ENCODE results near the gene DACT1. TPM values are rescaled to one million over a fixed set of nuclear protein-coding genes. Genes with fewer than 3 reads are reported as not detected.

Gene DACT1
- total RNA-seq, 1 donor: 75.6 TPM

GRCh38 chr14:58669556-58670200, 31.9 kb downstream of the DACT1 start:
- no peak overlapping the region for H3K4me3 ChIP-seq (ENCODE audit: insufficient read depth, low read length)
- no peak overlapping the region for H3K4me2 ChIP-seq (ENCODE audit: insufficient read depth, low read length)
- H3K79me2 ChIP-seq (ENCODE audit: insufficient read depth, low read length): no peaks in the 10 kb centered on the region
- H3K27ac ChIP-seq (ENCODE audit: low read depth, low read length): no peak overlapping the region
- no peaks in the 10 kb centered on the region for H4K20me1 ChIP-seq (ENCODE audit: insufficient read depth, low read length)
- DNase-seq (ENCODE audit: insufficient read length, low spot score, missing footprints): no peak
- H2AFZ ChIP-seq (ENCODE audit: low read length): no peak overlapping the region
- no peak for TF ChIP-seq CTCF (IDR thresholded peaks at IDR 0.05; ENCODE audit: extremely low read depth, low read depth, low read length)
- H3K4me1 ChIP-seq (ENCODE audit: insufficient read depth, low read length): no peaks in the 10 kb centered on the region
- peaks cover 2% of the 10 kb centered on the region for H3K27me3 ChIP-seq (ENCODE audit: insufficient read depth, low read length)
- no peaks in the 10 kb centered on the region for H3K36me3 ChIP-seq (ENCODE audit: insufficient read depth, low read length)
- H3K9me3 ChIP-seq (ENCODE audit: low read depth, low read length): no peaks in the 10 kb centered on the region

GRCh38 chr14:58671024-58671423, 33.3 kb downstream of the DACT1 start:
- H3K9me3 ChIP-seq (ENCODE audit: low read depth, low read length): no peaks in the 10 kb centered on the region
- peaks cover 2% of the 10 kb centered on the region for H3K27me3 ChIP-seq (ENCODE audit: insufficient read depth, low read length)
- TF ChIP-seq CTCF (IDR thresholded peaks at IDR 0.05; ENCODE audit: extremely low read depth, low read depth, low read length): no peak
- H3K4me3 ChIP-seq (ENCODE audit: insufficient read depth, low read length): no peak overlapping the region
- no peaks in the 10 kb centered on the region for H3K4me1 ChIP-seq (ENCODE audit: insufficient read depth, low read length)
- H3K4me2 ChIP-seq (ENCODE audit: insufficient read depth, low read length): no peak overlapping the region
- H2AFZ ChIP-seq (ENCODE audit: low read length): no peak overlapping the region
- no peaks in the 10 kb centered on the region for H3K36me3 ChIP-seq (ENCODE audit: insufficient read depth, low read length)
- no peak overlapping the region for H3K27ac ChIP-seq (ENCODE audit: low read depth, low read length)
- H4K20me1 ChIP-seq (ENCODE audit: insufficient read depth, low read length): no peaks in the 10 kb centered on the region
- H3K79me2 ChIP-seq (ENCODE audit: insufficient read depth, low read length): no peaks in the 10 kb centered on the region
- no peak for DNase-seq (ENCODE audit: insufficient read length, low spot score, missing footprints)

GRCh38 chr14:58671436-58671835, 33.7 kb downstream of the DACT1 start:
- TF ChIP-seq CTCF (IDR thresholded peaks at IDR 0.05; ENCODE audit: extremely low read depth, low read depth, low read length): no peak

GRCh38 chr14:58673722-58674121, 36.0 kb downstream of the DACT1 start:
- H3K79me2 ChIP-seq (ENCODE audit: insufficient read depth, low read length): no peaks in the 10 kb centered on the region
- TF ChIP-seq CTCF (IDR thresholded peaks at IDR 0.05; ENCODE audit: extremely low read depth, low read depth, low read length): no peak
- H4K20me1 ChIP-seq (ENCODE audit: insufficient read depth, low read length): no peaks in the 10 kb centered on the region
- H3K27ac ChIP-seq (ENCODE audit: low read depth, low read length): no peak overlapping the region
- no peaks in the 10 kb centered on the region for H3K9me3 ChIP-seq (ENCODE audit: low read depth, low read length)
- no peaks in the 10 kb centered on the region for H3K4me1 ChIP-seq (ENCODE audit: insufficient read depth, low read length)
- H2AFZ ChIP-seq (ENCODE audit: low read length): no peak overlapping the region
- H3K4me3 ChIP-seq (ENCODE audit: insufficient read depth, low read length): no peak overlapping the region
- DNase-seq (ENCODE audit: insufficient read length, low spot score, missing footprints): no peak
- no peak overlapping the region for H3K4me2 ChIP-seq (ENCODE audit: insufficient read depth, low read length)
- H3K36me3 ChIP-seq (ENCODE audit: insufficient read depth, low read length): no peaks in the 10 kb centered on the region
- peaks cover 2% of the 10 kb centered on the region for H3K27me3 ChIP-seq (ENCODE audit: insufficient read depth, low read length)

More at GRCh38 chr14:58671436-58671835, 33.7 kb downstream of the DACT1 start:
- H3K9me3 ChIP-seq (ENCODE audit: low read depth, low read length): no peaks in the 10 kb centered on the region
- no peaks in the 10 kb centered on the region for H3K36me3 ChIP-seq (ENCODE audit: insufficient read depth, low read length)
- no peaks in the 10 kb centered on the region for H3K79me2 ChIP-seq (ENCODE audit: insufficient read depth, low read length)
- H4K20me1 ChIP-seq (ENCODE audit: insufficient read depth, low read length): no peaks in the 10 kb centered on the region
- H3K4me2 ChIP-seq (ENCODE audit: insufficient read depth, low read length): no peak overlapping the region
- H2AFZ ChIP-seq (ENCODE audit: low read length): no peak overlapping the region
- no peak for DNase-seq (ENCODE audit: insufficient read length, low spot score, missing footprints)
- H3K27me3 ChIP-seq (ENCODE audit: insufficient read depth, low read length): peaks cover 2% of the 10 kb centered on the region
- H3K27ac ChIP-seq (ENCODE audit: low read depth, low read length): no peak overlapping the region
- no peaks in the 10 kb centered on the region for H3K4me1 ChIP-seq (ENCODE audit: insufficient read depth, low read length)
- no peak overlapping the region for H3K4me3 ChIP-seq (ENCODE audit: insufficient read depth, low read length)

Measured in osteoblast (primary cell).